GM23338 (cell line): Measurements from ENCODE around the gene ZNF48. TPM values are rescaled to one million over a fixed set of nuclear protein-coding genes. Genes with fewer than 3 reads are reported as not detected.
A peak's percentile ranks its signal among the peaks of the same experiment; 100 is the strongest.

ENCODE experiments used
- ATAC-seq: fragments of 200-7000 bp; cut with Tn5 transposase; 3 replicates; pipeline ENCODE4 v1.9.1; 2020
- DNase-seq: peaks from one replicate; pipeline ENCODE4 v3.0.0-alpha.2; 2015; ENCODE audit warnings: low spot score
- H2AFZ ChIP-seq: fragments of 200-600 bp; sonication (generic); 2 replicates; pipeline ENCODE4 v1.8.0; 2016; ENCODE audit warnings: antibody characterized with exemption, mild to moderate bottlenecking, moderate library complexity
- H3F3A ChIP-seq: fragments of 200-600 bp; sonication (generic); replicated peaks from 2 replicates; pipeline ENCODE4 v1.8.0; 2017; ENCODE audit warnings: antibody characterized with exemption, mixed run types, low read depth
- H3K27ac ChIP-seq: fragments of 200-600 bp; sonication (generic); 2 replicates; pipeline ENCODE4 v1.6.1; 2016; ENCODE audit warnings: low read depth
- H3K27me3 ChIP-seq: fragments of 200-600 bp; sonication (generic); 2 replicates; pipeline ENCODE4 v1.8.0; 2016; ENCODE audit warnings: mild to moderate bottlenecking, mixed run types, moderate library complexity; ENCODE audit not compliant: insufficient read depth
- H3K36me3 ChIP-seq: fragments of 200-600 bp; sonication (generic); 2 replicates; pipeline ENCODE4 v1.8.0; 2016; ENCODE audit warnings: mild to moderate bottlenecking; ENCODE audit not compliant: insufficient read depth
- H3K4me1 ChIP-seq: fragments of 200-600 bp; sonication (generic); 2 replicates; pipeline ENCODE4 v1.8.0; 2016; ENCODE audit warnings: mild to moderate bottlenecking, moderate library complexity; ENCODE audit not compliant: insufficient read depth
- H3K4me2 ChIP-seq: fragments of 200-600 bp; sonication (generic); 2 replicates; pipeline ENCODE4 v1.7.1; 2017; ENCODE audit warnings: mixed run types
- H3K4me3 ChIP-seq: fragments of 200-600 bp; sonication (generic); 2 replicates; pipeline ENCODE4 v1.6.1; 2016; ENCODE audit warnings: mixed run types
- H3K79me2 ChIP-seq: fragments of 200-600 bp; sonication (generic); replicated peaks from 2 replicates; pipeline ENCODE4 v1.8.0; 2017; ENCODE audit warnings: mild to moderate bottlenecking; ENCODE audit not compliant: insufficient read depth
- H3K9me2 ChIP-seq: fragments of 200-600 bp; sonication (generic); 2 replicates; pipeline ENCODE4 v1.8.0; 2017; ENCODE audit not compliant: insufficient read depth
- H4K20me1 ChIP-seq: fragments of 200-600 bp; sonication (generic); replicated peaks from 2 replicates; pipeline ENCODE4 v1.8.0; 2017; ENCODE audit warnings: mild to moderate bottlenecking; ENCODE audit not compliant: insufficient read depth
- H3K27ac Mint-ChIP-seq: 2 replicates; pipeline ENCODE4 v1.8.0; 2020; ENCODE audit warnings: inconsistent platforms, mild to moderate bottlenecking, moderate library complexity, mixed read lengths
- H3K27me3 Mint-ChIP-seq: 3 replicates; pipeline ENCODE4 v1.8.0; 2022; ENCODE audit warnings: low read depth, mild to moderate bottlenecking, moderate library complexity, mixed read lengths, inconsistent platforms; ENCODE audit not compliant: insufficient read depth, poor library complexity
- H3K36me3 Mint-ChIP-seq: 3 replicates; pipeline ENCODE4 v1.8.0; 2021; ENCODE audit warnings: low read depth, mild to moderate bottlenecking, inconsistent platforms, moderate library complexity, mixed read lengths
- H3K4me1 Mint-ChIP-seq: 3 replicates; pipeline ENCODE4 v1.8.0; 2020; ENCODE audit warnings: mild to moderate bottlenecking, inconsistent platforms, mixed read lengths
- H3K4me3 Mint-ChIP-seq: 3 replicates; pipeline ENCODE4 v1.8.0; 2021; ENCODE audit warnings: moderate library complexity, mild to moderate bottlenecking, inconsistent platforms, mixed read lengths
- H3K9me3 Mint-ChIP-seq: 3 replicates; pipeline ENCODE4 v1.8.0; 2020; ENCODE audit warnings: moderate library complexity, mild to moderate bottlenecking, inconsistent platforms, mixed read lengths
- CREB1 ChIP-seq: fragments of 250-450 bp; sonication (Bioruptor Pico); IDR thresholded peaks from 2 replicates; pipeline ENCODE4 v1.5.0; 2020; ENCODE audit warnings: low read depth, mild to moderate bottlenecking, moderate library complexity
- EZH2 ChIP-seq: fragments of 200-600 bp; sonication (generic); IDR thresholded peaks from one replicate; pipeline ENCODE4 v1.8.0; 2017; ENCODE audit warnings: antibody characterized with exemption, mild to moderate bottlenecking, low read depth; ENCODE audit not compliant: unreplicated experiment
- EZH2phosphoT487 ChIP-seq: fragments of 200-600 bp; sonication (generic); IDR thresholded peaks from one replicate; pipeline ENCODE4 v1.8.1; 2018; ENCODE audit warnings: antibody characterized with exemption; ENCODE audit not compliant: unreplicated experiment
- JUNB ChIP-seq: IDR thresholded peaks from one replicate; pipeline ENCODE4 v1.6.1; 2016; ENCODE audit warnings: antibody characterized with exemption; ENCODE audit not compliant: unreplicated experiment
- NANOG ChIP-seq: IDR thresholded peaks from 2 replicates; pipeline ENCODE4 v1.6.1; 2016; ENCODE audit warnings: antibody characterized with exemption, borderline replicate concordance
- POLR2AphosphoS5 ChIP-seq: IDR thresholded peaks from 2 replicates; pipeline ENCODE4 v1.6.1; 2016; ENCODE audit warnings: antibody characterized with exemption, low read depth
- REST ChIP-seq: IDR thresholded peaks from one replicate; pipeline ENCODE4 v1.6.1; 2018; ENCODE audit warnings: antibody characterized with exemption; ENCODE audit not compliant: unreplicated experiment
- STAT1 ChIP-seq: IDR thresholded peaks from one replicate; pipeline ENCODE4 v1.6.1; 2016; ENCODE audit warnings: antibody characterized with exemption; ENCODE audit not compliant: unreplicated experiment
- ZNF114 ChIP-seq: fragments of 250-450 bp; sonication (Bioruptor Pico); IDR thresholded peaks from 2 replicates; pipeline ENCODE4 v1.5.0; 2020; ENCODE audit warnings: mild to moderate bottlenecking, moderate library complexity
- ZNF331 ChIP-seq: fragments of 250-450 bp; sonication (Bioruptor Pico); IDR thresholded peaks from 2 replicates; pipeline ENCODE4 v1.5.0; 2020; ENCODE audit warnings: low read depth, mild to moderate bottlenecking, moderate library complexity
- polyA plus RNA-seq: library from polyadenylated mRNA; unstranded; fragments of >200 nt; fragmentation: Nextera tagmentation; extraction: Ambion mirVana; gene quantifications from 2 replicates; pipeline ENCODE4 v1.2.1, GENCODE V29; 2016
- total RNA-seq: library from RNA; depleted of rRNA; stranded (reverse); fragments of >200 nt; shearing (Covaris generic); gene quantifications from 2 replicates; pipeline ENCODE4 v1.2.3, GENCODE V29; 2014
- TF ChIP-seq, protein P1 (sequence below): fragments of 250-450 bp; sonication (Bioruptor Pico); IDR thresholded peaks from 2 replicates; pipeline ENCODE4 v1.5.0; 2020; ENCODE audit warnings: mild to moderate bottlenecking, moderate library complexity

ZNF48 gene
- total and polyA plus RNA-seq, 2 experiments from 2014 or later: 4.8 to 44.3 TPM

DNA sequence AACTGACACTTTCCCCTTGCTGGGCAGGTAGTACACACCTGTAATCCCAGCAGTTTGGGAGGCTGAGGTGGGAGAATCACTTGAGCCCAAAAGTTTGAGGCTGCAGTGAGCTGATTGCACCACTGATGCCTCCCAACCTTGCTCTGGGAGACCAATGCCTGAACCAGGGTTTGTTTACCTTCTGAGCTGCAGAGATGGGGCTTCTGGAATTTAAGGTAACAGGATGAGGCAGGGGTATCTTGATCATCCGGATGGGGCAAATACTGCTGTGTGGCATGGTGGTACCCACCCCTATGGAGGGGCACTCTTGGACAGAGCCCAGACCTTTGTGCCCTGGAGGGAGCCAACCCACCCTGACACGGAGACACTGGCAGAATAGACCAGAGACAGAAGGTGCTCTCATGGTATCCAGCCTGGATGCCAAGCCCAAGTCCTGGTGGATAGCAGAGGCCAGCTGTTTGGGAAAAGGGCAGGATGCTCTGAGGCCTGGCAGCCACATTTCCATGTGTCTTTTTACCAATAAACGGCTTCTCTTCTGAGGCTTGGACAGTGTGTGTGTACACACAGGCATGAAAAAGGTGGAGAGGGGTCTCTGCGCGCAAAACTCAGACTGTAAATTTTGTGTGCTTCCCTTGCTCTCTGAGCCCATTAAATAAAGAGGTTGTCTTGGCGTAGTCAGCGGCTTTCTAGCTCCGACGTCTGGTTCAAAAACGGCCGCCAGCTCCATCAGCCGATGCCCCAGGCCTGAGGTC lies 4.4 kb downstream of the ZNF48 start:
- Histone ChIP-seq H3K4me2 (peak overlapping the region; percentile 87), H4K20me1 (peaks cover 15% of the 10 kb centered on the region; the same call in 1 of the 2 replicates), H3K27ac (peak overlapping the region; percentile 90), H3K4me1 (peaks cover 24% of the 10 kb centered on the region), H3K9me2 (no peaks in the 10 kb centered on the region), H3K79me2 (peaks cover 20% of the 10 kb centered on the region), H3K27me3 (no peaks in the 10 kb centered on the region), H3K4me3 (peak overlapping the region; percentile 59), H2AFZ (no peak overlapping the region), H3F3A (peaks cover 51% of the 10 kb centered on the region), H3K36me3 (peaks cover 9% of the 10 kb centered on the region; the same call in 1 of the 2 replicates)
- Mint-ChIP-seq H3K9me3 (no peaks in the 10 kb centered on the region), H3K27ac (peak overlapping the region; percentile 99), H3K27me3 (peaks cover 18% of the 10 kb centered on the region), H3K36me3 (peaks cover 35% of the 10 kb centered on the region), H3K4me3 (peak overlapping the region; percentile 85), H3K4me1 (peaks cover 29% of the 10 kb centered on the region)
- DNase-seq (no peak), ATAC-seq (no peak)
- TF ChIP-seq POLR2AphosphoS5 (no peak), ZNF114 (no peak)

- Mint-ChIP-seq H3K4me1 (peaks cover 25% of the 10 kb centered on the region), H3K27ac (peak overlapping the region; percentile 70; the same call in 1 of the 2 replicates), H3K4me3 (peak overlapping the region; percentile 62), H3K9me3 (no peaks in the 10 kb centered on the region), H3K27me3 (peaks cover 15% of the 10 kb centered on the region), H3K36me3 (peaks cover 28% of the 10 kb centered on the region)
- Histone ChIP-seq H3K36me3 (peaks cover 6% of the 10 kb centered on the region; the same call in 1 of the 2 replicates), H4K20me1 (peaks cover 5% of the 10 kb centered on the region; the same call in 1 of the 2 replicates), H3K9me2 (no peaks in the 10 kb centered on the region), H3K4me2 (no peak overlapping the region), H3K4me3 (no peak overlapping the region), H3K79me2 (peaks cover 7% of the 10 kb centered on the region), H3F3A (peaks cover 45% of the 10 kb centered on the region), H3K27me3 (no peaks in the 10 kb centered on the region), H2AFZ (no peak overlapping the region), H3K27ac (no peak overlapping the region), H3K4me1 (peaks cover 14% of the 10 kb centered on the region)
- DNase-seq: no peak
- no peak for ATAC-seq
- TF ChIP-seq REST (no peak), EZH2 (no peak), JUNB (no peak), POLR2AphosphoS5 (no peak), ZNF331 (CRISPR knock-in tag) (no peak), CREB1 (no peak), STAT1 (no peak), NANOG (no peak), EZH2phosphoT487 (no peak)
- TF ChIP-seq, protein P1, sequence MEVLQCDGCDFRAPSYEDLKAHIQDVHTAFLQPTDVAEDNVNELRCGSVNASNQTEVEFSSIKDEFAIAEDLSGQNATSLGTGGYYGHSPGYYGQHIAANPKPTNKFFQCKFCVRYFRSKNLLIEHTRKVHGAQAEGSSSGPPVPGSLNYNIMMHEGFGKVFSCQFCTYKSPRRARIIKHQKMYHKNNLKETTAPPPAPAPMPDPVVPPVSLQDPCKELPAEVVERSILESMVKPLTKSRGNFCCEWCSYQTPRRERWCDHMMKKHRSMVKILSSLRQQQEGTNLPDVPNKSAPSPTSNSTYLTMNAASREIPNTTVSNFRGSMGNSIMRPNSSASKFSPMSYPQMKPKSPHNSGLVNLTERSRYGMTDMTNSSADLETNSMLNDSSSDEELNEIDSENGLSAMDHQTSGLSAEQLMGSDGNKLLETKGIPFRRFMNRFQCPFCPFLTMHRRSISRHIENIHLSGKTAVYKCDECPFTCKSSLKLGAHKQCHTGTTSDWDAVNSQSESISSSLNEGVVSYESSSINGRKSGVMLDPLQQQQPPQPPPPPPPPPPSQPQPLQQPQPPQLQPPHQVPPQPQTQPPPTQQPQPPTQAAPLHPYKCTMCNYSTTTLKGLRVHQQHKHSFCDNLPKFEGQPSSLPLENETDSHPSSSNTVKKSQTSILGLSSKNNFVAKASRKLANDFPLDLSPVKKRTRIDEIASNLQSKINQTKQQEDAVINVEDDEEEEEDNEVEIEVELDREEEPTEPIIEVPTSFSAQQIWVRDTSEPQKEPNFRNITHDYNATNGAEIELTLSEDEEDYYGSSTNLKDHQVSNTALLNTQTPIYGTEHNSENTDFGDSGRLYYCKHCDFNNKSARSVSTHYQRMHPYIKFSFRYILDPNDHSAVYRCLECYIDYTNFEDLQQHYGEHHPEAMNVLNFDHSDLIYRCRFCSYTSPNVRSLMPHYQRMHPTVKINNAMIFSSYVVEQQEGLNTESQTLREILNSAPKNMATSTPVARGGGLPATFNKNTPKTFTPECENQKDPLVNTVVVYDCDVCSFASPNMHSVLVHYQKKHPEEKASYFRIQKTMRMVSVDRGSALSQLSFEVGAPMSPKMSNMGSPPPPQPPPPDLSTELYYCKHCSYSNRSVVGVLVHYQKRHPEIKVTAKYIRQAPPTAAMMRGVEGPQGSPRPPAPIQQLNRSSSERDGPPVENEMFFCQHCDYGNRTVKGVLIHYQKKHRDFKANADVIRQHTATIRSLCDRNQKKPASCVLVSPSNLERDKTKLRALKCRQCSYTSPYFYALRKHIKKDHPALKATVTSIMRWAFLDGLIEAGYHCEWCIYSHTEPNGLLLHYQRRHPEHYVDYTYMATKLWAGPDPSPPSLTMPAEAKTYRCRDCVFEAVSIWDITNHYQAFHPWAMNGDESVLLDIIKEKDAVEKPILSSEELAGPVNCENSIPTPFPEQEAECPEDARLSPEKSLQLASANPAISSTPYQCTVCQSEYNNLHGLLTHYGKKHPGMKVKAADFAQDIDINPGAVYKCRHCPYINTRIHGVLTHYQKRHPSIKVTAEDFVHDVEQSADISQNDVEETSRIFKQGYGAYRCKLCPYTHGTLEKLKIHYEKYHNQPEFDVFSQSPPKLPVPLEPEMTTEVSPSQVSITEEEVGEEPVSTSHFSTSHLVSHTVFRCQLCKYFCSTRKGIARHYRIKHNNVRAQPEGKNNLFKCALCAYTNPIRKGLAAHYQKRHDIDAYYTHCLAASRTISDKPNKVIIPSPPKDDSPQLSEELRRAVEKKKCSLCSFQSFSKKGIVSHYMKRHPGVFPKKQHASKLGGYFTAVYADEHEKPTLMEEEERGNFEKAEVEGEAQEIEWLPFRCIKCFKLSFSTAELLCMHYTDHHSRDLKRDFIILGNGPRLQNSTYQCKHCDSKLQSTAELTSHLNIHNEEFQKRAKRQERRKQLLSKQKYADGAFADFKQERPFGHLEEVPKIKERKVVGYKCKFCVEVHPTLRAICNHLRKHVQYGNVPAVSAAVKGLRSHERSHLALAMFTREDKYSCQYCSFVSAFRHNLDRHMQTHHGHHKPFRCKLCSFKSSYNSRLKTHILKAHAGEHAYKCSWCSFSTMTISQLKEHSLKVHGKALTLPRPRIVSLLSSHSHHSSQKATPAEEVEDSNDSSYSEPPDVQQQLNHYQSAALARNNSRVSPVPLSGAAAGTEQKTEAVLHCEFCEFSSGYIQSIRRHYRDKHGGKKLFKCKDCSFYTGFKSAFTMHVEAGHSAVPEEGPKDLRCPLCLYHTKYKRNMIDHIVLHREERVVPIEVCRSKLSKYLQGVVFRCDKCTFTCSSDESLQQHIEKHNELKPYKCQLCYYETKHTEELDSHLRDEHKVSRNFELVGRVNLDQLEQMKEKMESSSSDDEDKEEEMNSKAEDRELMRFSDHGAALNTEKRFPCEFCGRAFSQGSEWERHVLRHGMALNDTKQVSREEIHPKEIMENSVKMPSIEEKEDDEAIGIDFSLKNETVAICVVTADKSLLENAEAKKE (CRISPR knock-in tag): no peak
These were observed 6.7 kb downstream of the ZNF48 start for GRCh38 chr16:30401768-30402425.
